ENCODE measurements around the gene ERRFI1.

The ERRFI1 gene

DNA sequence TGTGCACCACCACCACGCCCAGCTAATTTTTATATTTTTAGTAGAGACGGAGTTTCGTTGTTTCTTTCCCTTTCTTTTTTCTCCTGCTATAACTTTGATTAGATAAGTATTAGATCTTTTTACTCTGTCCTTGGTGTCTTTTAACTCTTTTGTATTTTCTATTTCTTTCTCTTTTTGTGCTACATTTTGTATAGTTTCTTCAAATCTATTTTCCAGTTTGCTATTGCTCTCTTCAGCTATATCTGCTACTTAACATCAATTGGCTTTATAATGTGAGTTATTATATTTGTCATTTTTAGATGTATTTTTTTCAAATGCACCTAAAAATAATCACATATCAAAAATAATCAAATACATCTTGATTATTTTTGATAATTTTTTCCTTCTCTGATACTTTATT is 16.0 kb upstream of the ERRFI1 start:
- H3K4me3 ChIP-seq = no peak overlapping the region
- TF ChIP-seq, protein P1, sequence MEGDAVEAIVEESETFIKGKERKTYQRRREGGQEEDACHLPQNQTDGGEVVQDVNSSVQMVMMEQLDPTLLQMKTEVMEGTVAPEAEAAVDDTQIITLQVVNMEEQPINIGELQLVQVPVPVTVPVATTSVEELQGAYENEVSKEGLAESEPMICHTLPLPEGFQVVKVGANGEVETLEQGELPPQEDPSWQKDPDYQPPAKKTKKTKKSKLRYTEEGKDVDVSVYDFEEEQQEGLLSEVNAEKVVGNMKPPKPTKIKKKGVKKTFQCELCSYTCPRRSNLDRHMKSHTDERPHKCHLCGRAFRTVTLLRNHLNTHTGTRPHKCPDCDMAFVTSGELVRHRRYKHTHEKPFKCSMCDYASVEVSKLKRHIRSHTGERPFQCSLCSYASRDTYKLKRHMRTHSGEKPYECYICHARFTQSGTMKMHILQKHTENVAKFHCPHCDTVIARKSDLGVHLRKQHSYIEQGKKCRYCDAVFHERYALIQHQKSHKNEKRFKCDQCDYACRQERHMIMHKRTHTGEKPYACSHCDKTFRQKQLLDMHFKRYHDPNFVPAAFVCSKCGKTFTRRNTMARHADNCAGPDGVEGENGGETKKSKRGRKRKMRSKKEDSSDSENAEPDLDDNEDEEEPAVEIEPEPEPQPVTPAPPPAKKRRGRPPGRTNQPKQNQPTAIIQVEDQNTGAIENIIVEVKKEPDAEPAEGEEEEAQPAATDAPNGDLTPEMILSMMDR (IDR thresholded peaks at IDR 0.05) = no peak
- DNase-seq (ENCODE audit: low spot score) = no peak
- no peak overlapping the region for H3K27ac ChIP-seq

DNA sequence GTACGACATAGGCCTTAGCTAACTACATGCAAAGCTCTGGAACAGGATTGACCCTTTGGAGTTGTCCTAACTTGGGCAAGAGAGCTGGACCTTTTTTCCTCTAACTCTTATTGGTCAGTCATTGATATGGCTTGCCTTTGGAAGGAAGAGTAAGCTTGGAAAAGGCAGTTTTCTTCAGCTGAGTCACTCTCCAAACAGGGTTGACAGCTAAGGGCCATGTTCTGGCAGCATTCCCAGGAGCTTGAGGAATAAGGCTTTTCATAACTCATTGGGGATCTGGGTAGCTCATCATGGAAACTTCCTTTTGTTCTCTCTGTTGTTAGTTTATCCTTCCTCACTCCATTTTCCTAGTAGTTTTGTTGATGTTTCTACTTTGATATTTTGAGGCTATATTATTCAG is 14.5 kb upstream of the ERRFI1 start:
- DNase-seq (ENCODE audit: low spot score) = peak; percentile 89
- no peak overlapping the region for H3K4me3 ChIP-seq
- TF ChIP-seq, protein P1 (IDR thresholded peaks at IDR 0.05) = no peak
- H3K27ac ChIP-seq = peak overlapping the region; percentile 49 to 69

DNA sequence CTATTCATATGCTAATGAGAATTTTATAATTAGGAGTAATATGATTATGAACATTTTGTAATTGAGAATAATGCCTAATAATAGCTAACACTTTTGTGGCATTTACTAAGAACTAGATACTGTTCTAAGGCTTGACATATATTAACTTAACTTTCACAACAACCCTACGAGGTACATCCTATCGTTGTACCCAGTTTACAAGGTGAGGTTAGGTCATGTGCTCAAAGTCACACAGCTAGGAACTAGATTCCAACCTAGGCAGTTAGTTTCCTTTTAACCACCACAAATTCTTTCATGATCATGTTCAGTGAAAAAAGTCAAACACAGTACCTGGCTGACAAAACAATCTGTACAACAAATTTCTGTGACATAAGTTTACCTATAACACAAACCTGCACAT is 13.0 kb upstream of the ERRFI1 start:
- TF ChIP-seq, protein P1 (IDR thresholded peaks at IDR 0.05) = no peak
- Histone ChIP-seq H3K4me3 (no peak overlapping the region), H3K27ac (no peak overlapping the region)
- no peak for DNase-seq (ENCODE audit: low spot score)

DNA sequence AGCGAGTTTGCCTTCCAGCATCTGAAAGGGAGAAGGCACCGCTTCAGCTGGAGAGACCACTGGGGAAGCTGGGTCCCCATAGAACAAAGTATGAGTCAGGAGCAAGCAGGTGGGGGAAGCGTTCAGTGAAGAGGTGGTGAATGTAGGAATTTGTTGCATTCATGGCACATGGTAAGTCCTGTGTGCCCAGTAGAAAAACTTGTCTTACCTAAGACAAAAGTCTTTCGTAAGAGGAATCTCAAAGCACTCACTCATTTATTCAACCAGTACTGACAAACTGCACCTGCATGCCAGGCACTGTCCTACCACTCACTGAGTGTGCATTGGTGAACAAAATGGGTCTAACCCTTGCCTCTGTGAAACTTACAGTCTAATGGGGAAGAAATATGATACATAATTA is 9.2 kb upstream of the ERRFI1 start:
- Histone ChIP-seq H3K27ac (no peak overlapping the region), H3K4me3 (no peak overlapping the region)
- DNase-seq (ENCODE audit: low spot score) = no peak
- TF ChIP-seq, protein P1 (IDR thresholded peaks at IDR 0.05) = no peak

DNA sequence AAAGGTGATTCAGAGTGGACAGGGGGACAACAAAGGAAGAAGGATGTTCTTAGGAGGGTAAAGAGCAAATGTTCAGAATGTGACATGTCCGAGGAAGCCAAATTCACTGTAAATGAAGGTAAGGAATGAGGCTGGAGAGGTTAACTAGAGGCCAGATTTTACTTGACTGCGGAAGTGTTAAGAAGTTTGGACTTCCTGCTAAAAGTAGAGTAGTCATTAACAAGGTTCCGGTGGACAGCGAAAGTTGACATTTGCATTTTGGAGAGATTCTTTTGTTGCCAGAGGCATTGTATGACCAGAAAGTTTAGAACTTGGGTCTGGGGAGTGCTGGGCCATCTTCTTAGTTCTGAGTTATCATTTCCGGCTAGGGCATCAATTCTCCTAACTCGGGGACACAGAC is 7.2 kb upstream of the ERRFI1 start:
- no peak overlapping the region for H3K4me3 ChIP-seq
- no peak overlapping the region for H3K27ac ChIP-seq
- TF ChIP-seq, protein P1 (IDR thresholded peaks at IDR 0.05) = no peak
- DNase-seq (ENCODE audit: low spot score) = no peak

DNA sequence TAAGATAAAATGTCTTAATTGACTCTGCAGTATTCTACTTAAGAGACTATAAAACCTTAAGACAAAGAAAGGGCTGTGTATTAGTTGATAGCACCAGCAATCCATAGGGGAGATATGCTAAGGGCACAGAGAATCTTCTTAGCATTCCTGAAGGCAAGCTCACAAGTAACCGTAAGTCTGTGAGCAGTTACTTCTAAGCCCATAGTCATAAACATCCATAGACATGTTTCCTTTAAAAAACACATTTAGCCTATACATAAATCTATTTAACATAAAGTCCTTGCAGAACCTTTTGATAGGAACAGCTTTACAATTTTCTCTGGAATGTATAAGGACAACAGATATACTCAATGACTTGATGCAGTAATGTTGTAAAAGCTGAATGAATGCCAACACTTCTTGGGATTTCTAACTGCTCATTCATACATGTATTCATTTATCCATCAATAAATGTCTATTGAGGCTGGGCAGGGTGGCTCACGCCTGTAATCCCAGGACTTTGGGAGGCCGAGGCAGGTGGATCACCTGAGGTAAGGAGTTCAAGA is 6.3 kb upstream of the ERRFI1 start:
- no peak overlapping the region for H3K27ac ChIP-seq
- no peak overlapping the region for H3K4me3 ChIP-seq
- TF ChIP-seq, protein P1 (IDR thresholded peaks at IDR 0.05) = no peak
- no peak for DNase-seq (ENCODE audit: low spot score)

DNA sequence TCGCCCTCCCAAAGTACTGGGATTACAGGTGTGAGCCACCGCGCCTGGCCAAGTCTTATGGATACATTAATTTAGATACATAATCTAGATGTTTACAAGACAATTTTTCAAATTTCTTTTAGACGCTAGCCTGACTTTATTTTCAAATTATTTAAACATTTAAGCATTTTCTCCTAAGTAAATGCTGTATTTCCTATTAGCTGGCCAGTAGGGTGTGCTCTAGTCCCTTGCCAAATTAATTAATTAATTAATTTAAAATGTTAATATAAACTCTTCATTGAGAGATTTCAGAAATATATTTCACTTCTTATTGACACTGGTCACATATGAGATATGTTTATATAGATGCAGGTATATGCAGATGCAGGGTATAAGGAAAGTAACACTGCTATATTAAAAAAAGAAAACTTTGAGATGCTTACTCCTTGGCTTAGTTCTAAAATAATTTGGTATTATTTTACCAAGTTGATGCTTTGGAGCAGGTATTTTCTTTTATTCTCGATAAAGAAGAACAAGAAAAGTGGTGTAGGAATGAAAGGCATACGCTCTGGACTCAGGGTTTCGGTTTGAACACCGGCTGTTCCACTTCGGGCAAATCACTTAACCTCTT is 5.2 kb upstream of the ERRFI1 start:
- no peak overlapping the region for H3K27ac ChIP-seq
- TF ChIP-seq, protein P1 (IDR thresholded peaks at IDR 0.05) = peak; percentile 56
- DNase-seq (ENCODE audit: low spot score) = no peak
- H3K4me3 ChIP-seq = no peak overlapping the region
